22Rv1 (cell line): ENCODE measurements around the gene RNF112.

ENCODE experiments used
- CTCF ChIP-seq: fragments of 450-650 bp; IDR thresholded peaks from 2 replicates; pipeline ENCODE4 v1.5.1; 2017; ENCODE audit warnings: mild to moderate bottlenecking
- ZFX ChIP-seq: fragments of 450-650 bp; IDR thresholded peaks from 2 replicates; pipeline ENCODE4 v1.6.1; 2017; ENCODE audit warnings: antibody characterized with exemption, borderline replicate concordance

GRCh38 chr17:19372439-19372838 is 38.6 kb upstream of the RNF112 start:
- TF ChIP-seq CTCF (no peak), ZFX (no peak)
